Body of pancreas (tissue), 4 donors: ENCODE data around the gene ERCC8. TPM values are rescaled to one million over a fixed set of nuclear protein-coding genes. Genes with fewer than 3 reads are reported as not detected.
"Not testable (repeated sequence)": the region's sequence is repeated elsewhere in the genome, so short reads cannot be mapped to it uniquely, and the experiment has no call there.

Source experiments
- ATAC-seq: fragments of 150-250 bp; one replicate; pipeline ENCODE4 v1.9.1; 2016
- DNase-seq, 4 donors: peaks; one replicate each; pipeline ENCODE4 v3.0.0-alpha.2; 2019
- H3K27ac ChIP-seq, 4 donors: fragments of 200-600 bp; sonication (generic); 1 replicate in 3 of 4; 2 replicates in 1 of 4; pipeline versions ENCODE4 v1.5.1 to v1.6.1; 2016 to 2019; ENCODE audit warnings: mild to moderate bottlenecking in 1 of 4, mixed read lengths in 1 of 4, moderate library complexity in 1 of 4
- H3K27me3 ChIP-seq, 2 donors: fragments of 200-600 bp; sonication (generic); one replicate each; pipeline ENCODE4 v1.6.0; 2016; ENCODE audit warnings: mild to moderate bottlenecking in 1 of 2
- H3K36me3 ChIP-seq, 2 donors: fragments of 200-600 bp; sonication (generic); replicated peaks in 1 of 2; 2 replicates each; pipeline ENCODE4 v1.5.1; 2016; ENCODE audit warnings: low read depth in 2 of 2; ENCODE audit not compliant: insufficient read depth in 1 of 2
- H3K4me1 ChIP-seq: fragments of 200-600 bp; sonication (generic); one replicate; pipeline ENCODE4 v1.6.0; 2016
- H3K4me3 ChIP-seq, 2 donors: fragments of 200-600 bp; sonication (generic); 1 replicate in 1 of 2; 2 replicates in 1 of 2; pipeline ENCODE4 v1.5.1; 2016 to 2019
- H3K9me3 ChIP-seq, 3 donors: fragments of 200-600 bp; sonication (generic); 1 replicate in 2 of 3; 2 replicates in 1 of 3; pipeline ENCODE4 v1.5.1; 2016
- CTCF ChIP-seq, 7 experiments: fragments of 450-650 bp in 4 of 7; fragments of 200-600 bp in 3 of 7; sonication (generic) in 3 of 7; IDR thresholded peaks; one replicate each; pipeline ENCODE4 v1.5.1; 2016 to 2019; ENCODE audit warnings: antibody characterized with exemption in 7 of 7
- POLR2A ChIP-seq, 3 donors: fragments of 450-650 bp; IDR thresholded peaks; one replicate each; pipeline ENCODE4 v1.6.1; 2016; ENCODE audit warnings: antibody characterized with exemption in 3 of 3, mild to moderate bottlenecking in 2 of 3
- WGBS, 2 donors: methylation state at CpG; one replicate each; pipeline ENCODE4 v1.1.5; 2017; 5-methylcytosine and 5-hydroxymethylcytosine counted together
- intact Hi-C: fragments of 100-400 bp; cut with DNase I; formaldehyde crosslinking; loops from one replicate; pipeline ENCODE4 v1.15.1; 2023
- total RNA-seq, 2 donors: library from RNA; depleted of rRNA; stranded (reverse); fragments of >200 nt; gene quantifications; one replicate each; pipeline ENCODE4 v1.1.0, GENCODE V29; 2016

The ERCC8 gene
- total RNA-seq, 2 donors from 2014 or later: 2.6 to 3.4 TPM

GRCh38 chr5:60872892-60873291 lies 72.0 kb downstream of the ERCC8 start:
- no peak overlapping the region for H3K4me3 ChIP-seq
- no peaks in the 10 kb centered on the region for H3K27me3 ChIP-seq
- H3K36me3 ChIP-seq: no peaks in the 10 kb centered on the region
- DNase-seq (no peak), ATAC-seq (no peak)
- no peak for TF ChIP-seq POLR2A (IDR thresholded peaks at IDR 0.05)
- no peak for TF ChIP-seq CTCF (IDR thresholded peaks at IDR 0.05)
- H3K27ac ChIP-seq: no peak overlapping the region
- no peaks in the 10 kb centered on the region for H3K4me1 ChIP-seq
- H3K9me3 ChIP-seq: no peaks in the 10 kb centered on the region
- intact Hi-C loops: no loop called here

GRCh38 chr5:60870857-60871256 lies 74.0 kb downstream of the ERCC8 start:
- no peak for DNase-seq
- Histone ChIP-seq H3K27me3 (no peaks in the 10 kb centered on the region), H3K4me1 (no peaks in the 10 kb centered on the region), H3K36me3 (no peaks in the 10 kb centered on the region), H3K27ac (no peak overlapping the region), H3K4me3 (no peak overlapping the region), H3K9me3 (no peaks in the 10 kb centered on the region)
- WGBS, 2 donors: 92 to 95% methylated on average over 3 of the region's 3 CpGs
- no peak for ATAC-seq
- TF ChIP-seq POLR2A (IDR thresholded peaks at IDR 0.05) (no peak), CTCF (IDR thresholded peaks at IDR 0.05) (no peak)
- intact Hi-C loops: no loop called here

GRCh38 chr5:60860572-60860971 lies 84.3 kb downstream of the ERCC8 start:
- DNase-seq, H3K27ac ChIP-seq, H3K36me3 ChIP-seq, intact Hi-C loops, ATAC-seq, H3K4me1 ChIP-seq, H3K9me3 ChIP-seq, H3K4me3 ChIP-seq, H3K27me3 ChIP-seq: not testable (repeated sequence)
- 92 to 100% methylated on average over 2 to 16 of the region's 16 CpGs for WGBS, 2 donors

GRCh38 chr5:60856066-60856465 lies 88.8 kb downstream of the ERCC8 start:
- H3K4me3 ChIP-seq: no peak overlapping the region
- ATAC-seq: no peak
- no peak overlapping the region for H3K27ac ChIP-seq
- no peaks in the 10 kb centered on the region for H3K36me3 ChIP-seq
- intact Hi-C loops: no loop called here
- no peaks in the 10 kb centered on the region for H3K27me3 ChIP-seq
- no peaks in the 10 kb centered on the region for H3K4me1 ChIP-seq
- DNase-seq: no peak
- TF ChIP-seq CTCF (IDR thresholded peaks at IDR 0.05) (no peak), POLR2A (IDR thresholded peaks at IDR 0.05) (no peak)
- 89 to 90% methylated on average over 1 of the region's 1 CpG for WGBS, 2 donors
- no peaks in the 10 kb centered on the region for H3K9me3 ChIP-seq

- no peaks in the 10 kb centered on the region for H3K4me1 ChIP-seq
- no peak overlapping the region for H3K4me3 ChIP-seq
- DNase-seq (no peak), ATAC-seq (no peak)
- no peaks in the 10 kb centered on the region for H3K36me3 ChIP-seq
- intact Hi-C loops: no loop called here
- no peaks in the 10 kb centered on the region for H3K27me3 ChIP-seq
- no peaks in the 10 kb centered on the region for H3K9me3 ChIP-seq
- WGBS, 2 donors: 40 to 48% methylated on average over 3 of the region's 3 CpGs
- TF ChIP-seq CTCF (IDR thresholded peaks at IDR 0.05) (no peak), POLR2A (IDR thresholded peaks at IDR 0.05) (no peak)
- no peak overlapping the region for H3K27ac ChIP-seq
Measured at GRCh38 chr5:60852940-60853339, 91.9 kb downstream of the ERCC8 start.
